Endothelial cell of umbilical vein (primary cell): ENCODE results near the gene METTL15. TPM values are rescaled to one million over a fixed set of nuclear protein-coding genes. Genes with fewer than 3 reads are reported as not detected.

Experiments used
- BruUV-seq: library from RNA; stranded (reverse); fragments of 400-500 nt; replicated peaks from 2 replicates; lab custom pipeline; 2021; lab: Mats Ljungman, UMichigan
- CTCF ChIA-PET: fragments of 300-600, 350-600 bp; sonication (Branson Sonifier 250); formaldehyde crosslinking; loops from one replicate; lab custom pipeline; 2021; ENCODE audit warnings: antibody characterized with exemption, inconsistent platforms; lab: Charles Lee
- POLR2A ChIA-PET: fragments of 300-600, 350-600 bp; sonication (Branson Sonifier 250); formaldehyde crosslinking; loops from one replicate; lab custom pipeline; 2021; ENCODE audit warnings: antibody characterized with exemption, inconsistent platforms; lab: Charles Lee
- DNase-seq: peaks from one replicate; pipeline ENCODE4 v3.0.0-alpha.2; 2011; ENCODE audit warnings: low read depth, low spot score
- FAIRE-seq: peaks from 2 replicates; lab custom pipeline; 2011; peaks lifted over from hg19 to GRCh38; lab: Jason Lieb, UNC
- H2AFZ ChIP-seq: 2 replicates; pipeline ENCODE4 v1.6.0; 2012; ENCODE audit warnings: low read depth, low read length, control low read depth, inconsistent platforms
- H3K27ac ChIP-seq: 2 replicates; pipeline ENCODE4 v1.5.1; 2011; ENCODE audit warnings: low read depth, mild to moderate bottlenecking, control low read depth, low read length, moderate library complexity; ENCODE audit not compliant: insufficient read depth
- H3K27me3 ChIP-seq, 2 experiments: 2 replicates each; pipeline versions ENCODE4 v1.6.0 to v1.6.1; 2011; ENCODE audit warnings: low read length in 2 of 2, mixed read lengths in 1 of 2; ENCODE audit not compliant: control insufficient read depth in 2 of 2, insufficient read depth in 2 of 2
- H3K36me3 ChIP-seq, 2 experiments: 2 replicates in 1 of 2; 3 replicates in 1 of 2; pipeline ENCODE4 v1.5.1; 2011; ENCODE audit warnings: low read length in 2 of 2, mild to moderate bottlenecking in 1 of 2, moderate library complexity in 1 of 2; ENCODE audit not compliant: control insufficient read depth in 2 of 2, insufficient read depth in 2 of 2; ENCODE audit errors: extremely low read depth in 1 of 2
- H3K4me1 ChIP-seq: 3 replicates; pipeline ENCODE4 v1.5.1; 2011; ENCODE audit warnings: mild to moderate bottlenecking, low read length; ENCODE audit not compliant: control insufficient read depth, insufficient read depth; ENCODE audit errors: extremely low read depth
- H3K4me2 ChIP-seq: 2 replicates; pipeline ENCODE4 v1.6.1; 2011; ENCODE audit warnings: low read length, control low read depth, mixed read lengths; ENCODE audit not compliant: insufficient read depth
- H3K4me3 ChIP-seq, 3 experiments: fragments of 200-600 bp in 1 of 3; sonication (generic), shearing (Covaris generic) in 1 of 3; replicated peaks in 1 of 3; 2 replicates each; pipeline ENCODE4 v1.5.1; 2011 to 2016; ENCODE audit warnings: control low read depth in 3 of 3, low read length in 3 of 3, mild to moderate bottlenecking in 2 of 3, inconsistent platforms in 1 of 3, low read depth in 1 of 3, moderate library complexity in 1 of 3; ENCODE audit not compliant: insufficient read depth in 1 of 3
- H3K79me2 ChIP-seq: 2 replicates; pipeline ENCODE4 v1.6.0; 2012; ENCODE audit warnings: low read length, inconsistent platforms; ENCODE audit not compliant: control insufficient read depth, insufficient read depth
- H3K9ac ChIP-seq: replicated peaks from 2 replicates; pipeline ENCODE3; 2011; ENCODE audit warnings: low read length, control low read depth; ENCODE audit not compliant: insufficient read depth; ENCODE audit errors: extremely low read depth
- H3K9me1 ChIP-seq: replicated peaks from 3 replicates; pipeline ENCODE4 v1.6.0; 2011; ENCODE audit warnings: mild to moderate bottlenecking, low read length; ENCODE audit not compliant: control insufficient read depth, insufficient read depth; ENCODE audit errors: extremely low read depth
- H3K9me3 ChIP-seq: replicated peaks from 2 replicates; pipeline ENCODE4 v1.5.1; 2012; ENCODE audit warnings: low read length, inconsistent platforms; ENCODE audit not compliant: control insufficient read depth, insufficient read depth
- H4K20me1 ChIP-seq: replicated peaks from 2 replicates; pipeline ENCODE3; 2011; ENCODE audit warnings: mild to moderate bottlenecking, low read length; ENCODE audit not compliant: control insufficient read depth, insufficient read depth; ENCODE audit errors: extremely low read depth
- CTCF ChIP-seq, 2 donors: IDR thresholded peaks; 1 replicate in 1 of 2; 2 replicates in 1 of 2; pipeline ENCODE4 v1.5.1; 2011; ENCODE audit warnings: low read length in 2 of 2, mild to moderate bottlenecking in 2 of 2, moderate library complexity in 2 of 2, control low read depth in 1 of 2, inconsistent platforms in 1 of 2, low read depth in 1 of 2; ENCODE audit not compliant: insufficient read depth in 1 of 2; ENCODE audit errors: extremely low read depth in 1 of 2
- EZH2 ChIP-seq: IDR thresholded peaks from 2 replicates; pipeline ENCODE4 v1.6.1; 2012; ENCODE audit warnings: borderline replicate concordance, low read depth, mild to moderate bottlenecking, moderate library complexity, low read length, inconsistent platforms; ENCODE audit not compliant: severe bottlenecking
- FOS ChIP-seq: IDR thresholded peaks from 2 replicates; pipeline ENCODE4 v1.6.1; 2011; ENCODE audit warnings: mild to moderate bottlenecking, low read length, moderate library complexity, borderline replicate concordance; ENCODE audit not compliant: insufficient read depth
- GATA2 ChIP-seq: IDR thresholded peaks from 2 replicates; pipeline ENCODE4 v1.7.0; 2011; ENCODE audit warnings: low read depth, mild to moderate bottlenecking, moderate library complexity, mixed read lengths, low read length; ENCODE audit not compliant: insufficient read length, insufficient read depth
- JUN ChIP-seq: IDR thresholded peaks from 2 replicates; pipeline ENCODE4 v1.6.1; 2011; ENCODE audit warnings: borderline replicate concordance, low read depth; ENCODE audit not compliant: insufficient read length, insufficient read depth
- MAX ChIP-seq: IDR thresholded peaks from 2 replicates; pipeline ENCODE4 v1.6.1; 2011; ENCODE audit not compliant: insufficient read depth, insufficient read length
- MYC ChIP-seq: IDR thresholded peaks from one replicate; pipeline ENCODE4 v1.6.1; 2011; ENCODE audit warnings: mild to moderate bottlenecking, low read depth, low read length
- POLR2A ChIP-seq: IDR thresholded peaks from 2 replicates; pipeline ENCODE4 v1.6.1; 2012; ENCODE audit warnings: low read depth, mild to moderate bottlenecking, control low read depth, low read length
- POLR2AphosphoS5 ChIP-seq: IDR thresholded peaks from 2 replicates; pipeline ENCODE4 v1.6.1; 2012; ENCODE audit warnings: low read depth, mild to moderate bottlenecking, control low read depth, low read length, moderate library complexity; ENCODE audit not compliant: insufficient read depth
- dilution Hi-C: fragments of 300-500 bp; cut with MboI; formaldehyde crosslinking; loops from one replicate; pipeline ENCODE4 v1.15.0; 2019; ENCODE audit warnings: low sequenced_read_pairs; ENCODE audit not compliant: extremely low pct_ligation_motif_present
- intact Hi-C: fragments of 100-400 bp; cut with micrococcal nuclease; formaldehyde crosslinking; loops from one replicate; pipeline ENCODE4 v1.10.0; 2022
- polyA plus RNA-seq, 4 experiments: library from polyadenylated mRNA; depleted of rRNA in 3 of 4; stranded (reverse) in 3 of 4; unstranded in 1 of 4; fragments of >200 nt; gene quantifications; 2 replicates each; pipeline versions ENCODE4 v1.2.1 to v1.2.3, GENCODE V29; 2011 to 2012; ENCODE audit warnings: missing spikeins in 1 of 4
- total RNA-seq: library from RNA; stranded (reverse); gene quantifications from 2 replicates; pipeline ENCODE4 v1.2.3, GENCODE V29; 2021

Gene METTL15
- total and polyA plus RNA-seq, 2 donors (not counting 3 experiments of a cell fraction or from before 2014, with no cell fraction given): 3.2 to 12.1 TPM

- Histone ChIP-seq H4K20me1 (no peaks in the 10 kb centered on the region), H3K4me2 (peak overlapping the region; percentile 91), H3K4me1 (peaks cover 35% of the 10 kb centered on the region), H3K4me3 (peak overlapping the region in 2 of 3 experiments; percentile 87 to 99), H3K36me3 (no peaks in the 10 kb centered on the region), H3K79me2 (peaks cover 70% of the 10 kb centered on the region), H3K27ac (peak overlapping the region; percentile 98), H3K9me3 (no peaks in the 10 kb centered on the region), H3K27me3 (no peaks in the 10 kb centered on the region), H3K9me1 (no peaks in the 10 kb centered on the region), H2AFZ (no peak overlapping the region), H3K9ac (peak overlapping the region; percentile 99)
- FAIRE-seq (no peak), DNase-seq (no peak)
- BruUV-seq: no TSS peak
- CTCF ChIA-PET: interaction anchor here (0.7 to 2.3 kb wide), 9 partner anchors 18 to 1222 kb away, joined by 3 to 21 read pairs (median 7); partner anchors contain the start of gene BDNF
- intact Hi-C loops: loop anchor here (5.0 kb wide), 3 partner anchors 174 to 421 kb away; no protein-coding TSS in a partner anchor
- TF ChIP-seq POLR2AphosphoS5: no peak
- TF ChIP-seq MAX: no peak
- TF ChIP-seq POLR2A: no peak
- TF ChIP-seq FOS: no peak
- TF ChIP-seq GATA2: no peak
- no peak for TF ChIP-seq EZH2
- TF ChIP-seq CTCF (IDR thresholded peaks at IDR 0.05; ENCODE audit: extremely low read depth in 1 of 2, insufficient read depth in 1 of 2, low read depth in 1 of 2, low read length in 2 of 2): no peak
- no peak for TF ChIP-seq MYC
- no peak for TF ChIP-seq JUN
- dilution Hi-C loops: no loop called here
- POLR2A ChIA-PET: interaction anchor here (0.6 kb wide), 1 partner anchor 595 kb away, joined by 3 read pairs; no protein-coding TSS in a partner anchor
These were observed 1.7 kb upstream of the METTL15 start for GRCh38 chr11:28106353-28107043.
